IgD-negative memory B cell (primary cell): ENCODE data around the gene KLHL42. TPM values are rescaled to one million over a fixed set of nuclear protein-coding genes. Genes with fewer than 3 reads are reported as not detected.
"Not testable (repeated sequence)": the region's sequence is repeated elsewhere in the genome, so short reads cannot be mapped to it uniquely, and the experiment has no call there.

Source experiments
- H3K27ac Mint-ChIP-seq, 3 donors: one replicate each; pipeline ENCODE4 v1.8.0; 2020 to 2022; ENCODE audit warnings: mild to moderate bottlenecking in 3 of 3, mixed read lengths in 3 of 3, moderate library complexity in 1 of 3
- H3K27me3 Mint-ChIP-seq: one replicate; pipeline ENCODE4 v1.8.0; 2021; ENCODE audit warnings: mixed read lengths
- H3K36me3 Mint-ChIP-seq: one replicate; pipeline ENCODE4 v1.8.0; 2020; ENCODE audit warnings: mild to moderate bottlenecking, mixed read lengths
- H3K4me1 Mint-ChIP-seq, 3 donors: one replicate each; pipeline ENCODE4 v1.8.0; 2020 to 2022; ENCODE audit warnings: mixed read lengths in 3 of 3, mild to moderate bottlenecking in 1 of 3
- H3K4me3 Mint-ChIP-seq, 4 donors: one replicate each; pipeline ENCODE4 v1.8.0; 2020 to 2022; ENCODE audit warnings: mild to moderate bottlenecking in 4 of 4, mixed read lengths in 4 of 4, moderate library complexity in 3 of 4
- H3K9me3 Mint-ChIP-seq, 3 donors: one replicate each; pipeline ENCODE4 v1.8.0; 2020 to 2021; ENCODE audit warnings: mixed read lengths in 3 of 3, mild to moderate bottlenecking in 1 of 3
- polyA plus RNA-seq: library from polyadenylated mRNA; unstranded; fragments of 300-500 nt; fragmentation: Illumina TruSeq; gene quantifications from one replicate; pipeline ENCODE4 v1.2.3, GENCODE V29; 2021

KLHL42 gene
- polyA plus RNA-seq, 1 donor from 2014 or later: 12.8 TPM

- H3K9me3 Mint-ChIP-seq, H3K4me1 Mint-ChIP-seq, H3K27me3 Mint-ChIP-seq, H3K36me3 Mint-ChIP-seq, H3K4me3 Mint-ChIP-seq, H3K27ac Mint-ChIP-seq: not testable (repeated sequence)
These were observed 65.7 kb downstream of the KLHL42 start for GRCh38 chr12:27845706-27846105.

GRCh38 chr12:27847293-27847692 is 67.3 kb downstream of the KLHL42 start:
- H3K27me3 Mint-ChIP-seq, H3K4me3 Mint-ChIP-seq, H3K4me1 Mint-ChIP-seq, H3K9me3 Mint-ChIP-seq, H3K36me3 Mint-ChIP-seq: not testable (repeated sequence)
- peak overlapping the region in 1 of 3 donors; percentile 11 for H3K27ac Mint-ChIP-seq

- Mint-ChIP-seq H3K27me3 (peaks cover 4% of the 10 kb centered on the region), H3K9me3 (peaks cover 5 to 9% (median 7%) of the 10 kb centered on the region in 3 donors), H3K4me1 (no peaks in the 10 kb centered on the region), H3K36me3 (peaks cover 4% of the 10 kb centered on the region), H3K4me3 (no peak overlapping the region), H3K27ac (no peak overlapping the region)
These were observed 71.3 kb downstream of the KLHL42 start for GRCh38 chr12:27851311-27851710.

- H3K4me1 Mint-ChIP-seq: no peaks in the 10 kb centered on the region
- H3K36me3 Mint-ChIP-seq: peaks cover 3% of the 10 kb centered on the region
- H3K27me3 Mint-ChIP-seq: peaks cover 4% of the 10 kb centered on the region
- no peak overlapping the region for H3K27ac Mint-ChIP-seq
- H3K4me3 Mint-ChIP-seq: no peak overlapping the region
- peaks cover 3 to 9% (median 7%) of the 10 kb centered on the region in 3 donors for H3K9me3 Mint-ChIP-seq
These were observed 72.1 kb downstream of the KLHL42 start for GRCh38 chr12:27852117-27852516.

Other genes with a start within 250 kb of the KLHL42 start
- not detected for gene REP15, start 83.8 kb upstream of the KLHL42 start, polyA plus RNA-seq
- gene MRPS35, start 69.4 kb upstream of the KLHL42 start, polyA plus RNA-seq: 63.3 TPM
- 0.45 TPM for gene MANSC4, start within 50 bp of the KLHL42 start, polyA plus RNA-seq
- not detected for gene PTHLH, start 192.5 kb downstream of the KLHL42 start, polyA plus RNA-seq